HG03175 (cell line): ENCODE data around the gene UBE2I.

Experiments used
- ATAC-seq: cut with Tn5 transposase; IDR thresholded peaks from one replicate; pipeline ENCODE4 v1.9.1; 2021; ENCODE audit warnings: mild to moderate bottlenecking, moderate library complexity; ENCODE audit not compliant: unreplicated experiment

Gene UBE2I

DNA sequence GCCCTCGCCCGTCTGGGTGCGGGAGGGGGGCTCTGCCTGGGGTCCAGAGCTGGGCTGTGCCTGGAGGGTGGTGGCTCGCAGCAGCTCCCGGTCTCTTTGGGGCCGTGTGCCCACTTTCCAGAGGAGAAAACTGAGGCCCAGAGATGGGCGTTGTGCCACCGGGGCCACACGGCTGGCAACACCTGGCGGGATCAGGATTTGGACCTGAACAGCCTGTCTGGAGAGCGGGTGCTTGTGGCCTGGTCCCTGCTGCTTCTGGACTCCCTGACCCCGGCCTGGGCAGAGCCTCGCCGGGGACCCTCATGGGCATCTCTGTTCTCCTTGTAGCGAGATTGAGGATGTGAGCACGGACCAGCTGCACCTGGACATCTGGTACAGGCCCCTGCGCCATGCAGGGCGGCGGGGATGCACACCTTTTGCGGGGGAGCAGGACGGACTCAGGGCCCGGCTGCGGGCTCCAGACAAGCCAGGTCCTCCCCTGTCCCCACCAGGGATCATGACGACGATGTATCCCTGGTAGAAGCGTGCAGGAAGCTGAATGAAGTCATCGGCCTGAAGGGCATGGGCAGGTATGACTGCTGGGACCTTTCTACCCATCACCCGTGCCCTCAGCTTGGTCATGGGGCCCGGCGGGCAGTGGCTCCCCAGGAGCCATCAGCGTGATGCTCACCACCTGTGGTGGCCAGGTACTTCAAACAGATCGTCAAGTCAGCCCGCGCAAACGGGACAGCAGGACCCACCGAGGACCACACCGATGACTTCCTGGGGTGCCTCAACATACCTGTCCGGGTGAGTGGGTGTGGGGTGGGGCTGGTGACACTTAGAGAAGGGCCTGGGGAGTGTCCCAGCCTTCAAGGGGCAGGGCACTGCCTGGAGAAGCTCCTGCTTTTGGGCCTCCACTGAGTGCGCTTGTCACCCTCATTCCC, 32.3 kb downstream of the UBE2I start:
- no peak for ATAC-seq

DNA sequence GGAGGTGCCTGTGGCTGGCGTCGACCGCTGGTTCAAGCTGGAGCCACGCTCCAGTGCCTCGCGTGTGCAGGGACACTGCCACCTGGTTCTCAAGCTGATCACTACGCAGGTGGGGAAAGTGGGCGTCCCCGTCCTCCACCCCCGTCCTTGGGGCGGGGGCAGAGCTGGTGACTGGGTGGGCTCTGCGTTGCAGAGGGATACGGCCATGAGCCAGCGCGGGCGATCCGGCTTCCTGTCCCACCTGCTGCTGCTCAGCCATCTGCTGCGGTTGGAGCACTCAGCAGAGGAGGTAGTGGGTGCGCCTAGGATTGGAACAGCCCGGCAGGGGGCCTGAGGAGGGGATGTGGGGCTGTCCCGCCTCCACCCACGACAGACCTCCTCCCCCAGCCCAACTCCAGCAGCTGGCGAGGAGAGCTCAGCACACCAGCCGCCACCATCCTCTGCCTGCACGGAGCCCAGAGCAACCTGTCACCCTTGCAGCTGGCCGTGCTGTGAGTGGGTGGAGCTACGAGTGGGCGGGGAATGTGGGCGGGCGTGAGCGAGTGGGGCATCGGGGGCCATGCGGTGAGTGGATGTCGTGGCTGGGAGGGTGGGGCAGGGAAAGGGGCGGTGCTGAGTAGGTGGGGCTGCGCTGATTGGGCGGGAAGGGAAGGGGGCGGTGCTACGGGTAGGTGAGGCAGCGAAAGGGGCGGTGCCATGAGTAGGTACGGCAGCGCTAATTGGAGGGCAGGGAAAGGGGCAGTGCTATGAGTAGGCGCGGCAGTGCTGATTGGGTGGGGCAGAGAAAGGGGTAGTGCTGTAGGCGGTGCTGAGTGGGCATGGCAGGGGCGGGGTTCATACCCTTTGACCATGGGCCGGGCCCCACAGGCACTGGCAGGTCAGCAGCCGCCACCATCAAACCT, 33.3 kb downstream of the UBE2I start:
- ATAC-seq: peak; percentile 82

DNA sequence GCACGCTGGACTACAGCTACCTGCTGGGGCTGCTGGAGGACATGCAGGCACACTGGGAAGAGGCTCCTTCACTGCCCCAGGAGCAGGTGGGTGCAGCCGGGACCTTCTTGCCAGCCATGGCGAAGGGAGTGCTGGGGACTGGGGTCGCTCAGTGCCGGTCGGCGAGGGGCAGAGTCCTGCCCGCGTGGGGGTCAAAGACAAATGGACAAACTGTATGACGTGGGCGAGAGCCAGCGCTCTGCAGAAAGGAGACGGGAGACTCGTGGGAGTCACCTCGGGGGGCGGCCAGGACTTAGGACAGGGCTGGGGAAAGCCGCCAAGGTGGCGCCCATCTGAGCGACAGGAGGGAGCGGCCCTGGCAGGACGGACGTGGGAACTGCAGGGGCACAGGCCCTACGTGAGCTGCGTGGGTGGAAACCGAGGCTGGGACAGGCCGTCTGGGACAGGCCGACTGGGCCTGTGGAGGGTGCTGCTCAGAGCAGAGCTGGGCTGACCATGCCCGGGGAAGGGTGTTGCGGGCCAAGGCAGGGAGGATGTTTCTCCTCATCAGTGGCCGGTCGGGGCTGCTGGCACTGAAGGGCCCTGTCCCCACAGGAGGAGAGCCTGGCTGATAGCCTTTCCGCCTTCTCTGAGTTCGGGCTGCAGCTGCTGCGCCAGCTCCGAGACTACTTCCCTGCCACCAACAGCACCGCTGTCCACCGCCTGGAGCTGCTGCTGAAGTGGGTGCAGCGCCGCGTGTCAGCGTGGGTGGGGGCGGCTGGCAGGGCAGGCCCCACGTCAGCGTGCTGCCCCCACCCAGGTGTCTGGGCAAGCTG, 34.2 kb downstream of the UBE2I start:
- no peak for ATAC-seq

DNA sequence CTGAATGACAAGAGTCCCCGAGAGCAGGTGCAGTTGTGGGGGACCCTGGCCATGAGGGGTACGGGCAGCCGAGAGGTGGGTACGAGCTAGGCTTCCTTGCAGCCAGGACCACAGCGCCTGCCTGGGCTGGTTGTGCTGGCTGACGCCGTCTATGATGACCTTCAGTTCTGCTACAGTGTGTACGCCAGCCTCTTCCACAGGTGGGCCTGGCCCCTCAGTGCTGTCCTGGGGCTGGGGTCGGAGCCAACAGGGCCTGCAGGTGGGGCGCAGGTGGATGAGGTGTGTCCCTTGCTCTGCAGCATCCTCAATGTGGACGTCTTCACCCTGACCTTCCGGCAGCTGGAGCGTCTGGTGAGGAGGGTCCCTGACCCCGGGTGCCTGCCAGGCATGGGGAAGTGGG, 35.1 kb downstream of the UBE2I start:
- no peak for ATAC-seq

DNA sequence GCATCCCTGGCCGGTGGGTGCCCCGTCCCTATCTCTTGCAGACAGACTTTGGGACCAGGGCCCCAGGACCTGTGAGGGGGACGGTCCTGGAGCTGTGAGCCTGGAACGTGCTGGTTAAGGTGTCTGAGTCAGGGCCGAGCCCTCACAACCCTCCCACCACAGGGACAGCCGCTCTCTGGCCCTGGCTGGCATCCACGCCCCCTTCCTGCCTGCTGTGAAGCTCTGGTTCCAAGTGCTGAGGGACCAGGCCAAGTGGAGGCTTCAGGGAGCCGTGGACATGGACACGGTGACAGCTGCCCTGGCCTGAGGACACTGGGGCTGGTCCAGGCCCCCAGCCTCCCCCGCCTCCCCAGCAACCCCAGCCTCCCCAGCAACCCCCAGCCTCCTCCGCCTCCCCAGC, 35.7 kb downstream of the UBE2I start:
- ATAC-seq: no peak

DNA sequence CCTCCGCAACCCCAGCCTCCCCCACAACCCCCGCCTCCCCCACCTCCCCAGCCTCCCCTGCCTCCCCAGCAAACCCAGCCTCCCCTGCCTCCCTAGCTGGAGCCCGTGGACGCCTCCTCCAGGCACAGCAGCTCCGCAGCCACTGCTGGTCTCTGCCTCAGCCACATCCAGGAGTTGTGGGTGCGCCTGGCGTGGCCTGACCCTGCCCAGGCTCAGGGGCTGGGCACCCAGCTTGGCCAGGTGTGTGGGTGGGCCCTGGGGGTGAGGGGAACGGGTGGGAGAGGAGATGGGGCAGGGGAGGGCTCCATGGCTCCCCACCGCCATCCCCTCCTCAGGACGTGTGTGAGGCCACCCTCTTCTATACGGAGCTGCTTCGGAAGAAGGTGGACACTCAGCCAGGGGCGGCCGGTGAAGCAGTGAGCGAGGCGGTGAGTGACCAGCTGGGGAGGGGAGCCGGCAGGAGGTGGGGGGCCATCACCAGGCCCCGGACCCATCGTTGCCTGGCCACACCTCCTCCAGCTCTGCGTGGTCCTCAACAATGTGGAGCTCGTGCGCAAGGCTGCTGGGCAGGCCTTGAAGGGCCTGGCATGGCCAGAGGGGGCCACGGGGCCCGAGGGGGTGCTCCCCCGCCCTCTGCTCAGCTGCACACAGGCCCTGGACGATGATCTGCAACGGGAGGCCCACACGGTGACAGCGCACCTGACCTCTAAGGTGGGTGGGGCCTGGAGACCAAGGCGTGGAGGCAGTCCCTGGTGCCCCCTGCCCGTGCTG, 36.4 kb downstream of the UBE2I start:
- no peak for ATAC-seq

DNA sequence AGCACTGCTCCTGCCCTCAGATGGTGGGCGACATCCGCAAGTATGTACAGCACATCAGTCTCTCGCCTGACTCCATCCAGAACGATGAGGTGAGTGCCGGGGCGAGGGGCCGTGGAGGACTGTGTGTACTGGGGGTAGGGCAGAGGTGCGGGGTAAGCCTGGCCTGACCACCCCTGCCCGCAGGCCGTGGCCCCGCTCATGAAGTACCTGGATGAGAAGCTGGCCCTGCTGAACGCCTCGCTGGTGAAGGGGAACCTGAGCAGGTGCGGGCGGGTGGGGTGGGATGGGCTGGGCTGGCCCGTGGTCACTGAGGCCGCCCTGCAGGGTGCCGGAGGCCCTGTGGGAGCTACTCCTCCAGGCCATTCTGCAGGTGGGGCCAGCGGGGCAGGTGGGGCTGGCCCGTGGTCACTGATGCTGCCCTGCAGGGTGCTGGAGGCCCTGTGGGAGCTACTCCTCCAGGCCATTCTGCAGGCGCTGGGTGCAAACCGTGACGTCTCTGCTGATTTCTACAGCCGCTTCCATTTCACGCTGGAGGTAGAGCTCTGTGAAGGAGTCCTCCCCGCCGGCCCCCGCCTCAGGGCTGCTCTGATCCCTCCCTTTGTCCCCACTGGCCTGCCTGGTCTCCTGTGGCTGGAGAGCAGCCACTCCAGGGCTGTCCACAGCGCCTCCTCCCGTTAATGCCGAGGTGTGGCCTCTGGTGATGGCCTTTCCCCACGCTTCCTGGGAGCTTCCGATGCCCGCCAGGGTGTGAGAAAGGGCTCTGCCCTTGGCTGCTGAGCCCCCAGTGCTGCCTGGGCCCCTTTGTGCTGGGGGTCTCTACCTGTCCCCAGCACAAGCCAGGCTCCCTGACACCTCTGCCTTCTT, 37.2 kb downstream of the UBE2I start:
- no peak for ATAC-seq

DNA sequence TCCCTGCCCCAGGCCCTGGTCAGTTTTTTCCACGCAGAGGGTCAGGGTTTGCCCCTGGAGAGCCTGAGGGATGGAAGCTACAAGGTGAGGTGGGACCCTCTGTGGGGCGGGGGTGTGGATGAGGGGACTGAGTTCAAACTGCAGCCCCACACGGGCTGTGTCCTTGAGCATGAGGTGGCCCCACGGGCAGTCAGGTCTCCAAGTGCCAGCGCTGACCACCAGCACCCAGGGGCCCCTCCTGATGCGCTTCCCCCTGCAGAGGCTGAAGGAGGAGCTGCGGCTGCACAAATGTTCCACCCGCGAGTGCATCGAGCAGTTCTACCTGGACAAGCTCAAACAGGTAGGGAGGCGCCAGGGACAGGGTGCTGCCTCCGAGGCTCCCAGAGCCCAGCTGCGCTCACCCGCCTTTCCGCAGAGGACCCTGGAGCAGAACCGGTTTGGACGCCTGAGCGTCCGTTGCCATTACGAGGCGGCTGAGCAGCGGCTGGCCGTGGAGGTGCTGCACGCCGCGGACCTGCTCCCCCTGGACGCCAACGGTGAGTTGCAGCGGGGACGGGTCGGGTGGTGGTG, 37.9 kb downstream of the UBE2I start:
- no peak for ATAC-seq

DNA sequence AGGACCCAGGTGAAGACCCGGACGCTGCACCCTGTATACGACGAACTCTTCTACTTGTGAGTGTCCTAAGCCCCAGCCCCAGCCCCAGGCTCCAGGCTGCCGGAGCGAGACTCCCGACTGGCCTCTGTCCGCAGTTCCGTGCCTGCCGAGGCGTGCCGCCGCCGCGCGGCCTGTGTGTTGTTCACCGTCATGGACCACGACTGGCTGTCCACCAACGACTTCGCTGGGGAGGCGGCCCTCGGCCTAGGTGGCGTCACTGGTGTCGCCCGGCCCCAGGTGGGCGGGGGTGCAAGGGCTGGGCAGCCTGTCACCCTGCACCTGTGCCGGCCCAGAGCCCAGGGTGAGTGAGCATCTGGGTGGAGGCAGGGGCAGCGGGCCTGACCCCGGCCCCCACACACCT, 38.5 kb downstream of the UBE2I start:
- ATAC-seq: no peak

DNA sequence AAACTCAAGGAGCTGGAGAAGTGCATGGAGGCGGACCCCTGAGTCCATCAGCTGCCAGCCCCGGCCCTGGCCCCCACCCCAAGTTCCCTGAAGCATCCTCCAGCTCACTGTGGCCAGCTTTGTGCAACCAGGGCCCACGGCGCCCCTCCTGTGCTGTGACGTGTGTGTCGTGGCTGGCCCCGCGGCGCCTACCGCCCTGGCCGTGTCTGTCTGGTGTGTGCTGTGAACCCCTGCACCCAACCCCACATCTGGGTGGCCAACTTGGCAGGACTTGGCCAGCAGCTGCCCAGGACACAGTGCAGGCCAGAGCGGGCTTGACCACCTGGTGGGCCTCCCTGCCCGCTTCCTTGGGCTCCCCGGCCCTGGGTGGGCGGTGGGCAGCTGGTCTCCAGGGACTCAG, 39.0 kb downstream of the UBE2I start:
- ATAC-seq: no peak

DNA sequence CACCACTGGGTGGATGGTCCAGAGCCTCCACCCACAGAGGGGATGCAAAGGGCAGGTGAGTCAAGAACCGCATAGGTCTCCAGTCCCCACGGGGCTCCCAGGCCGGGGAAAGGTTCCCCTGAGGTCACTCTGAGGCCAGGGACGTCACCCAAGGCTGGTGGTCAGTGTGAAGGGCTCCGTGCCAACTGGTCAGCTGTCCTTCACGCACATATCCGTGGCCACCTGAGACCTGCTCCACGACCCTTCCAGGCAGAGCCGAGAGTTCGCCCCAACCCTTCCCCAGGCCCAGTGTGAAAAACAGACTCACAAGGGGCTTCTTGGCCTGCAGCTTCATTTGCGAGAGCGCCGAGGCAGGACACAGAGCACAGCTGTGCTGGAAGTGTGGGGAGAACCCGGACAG, 39.5 kb downstream of the UBE2I start:
- no peak for ATAC-seq

DNA sequence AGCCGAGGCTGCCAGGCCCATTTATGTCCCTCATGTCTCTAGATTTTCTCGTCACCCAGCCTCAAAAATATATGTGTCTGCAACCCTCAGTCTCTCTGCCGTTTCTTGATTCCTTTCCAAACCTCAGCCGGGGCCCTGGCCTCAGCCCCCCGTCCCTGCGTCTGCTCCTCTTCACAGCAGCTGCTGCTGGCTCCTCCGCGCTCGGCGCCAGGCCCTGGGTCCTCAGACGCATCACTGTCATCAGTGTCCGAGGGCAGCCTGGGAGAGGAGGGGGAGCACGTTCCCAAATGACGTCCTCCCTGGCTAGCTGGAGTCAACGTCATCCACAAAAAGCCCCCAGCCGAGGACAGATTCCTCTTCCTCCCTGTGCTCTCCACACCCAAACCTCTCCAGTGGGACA, 39.9 kb downstream of the UBE2I start:
- ATAC-seq: no peak

DNA sequence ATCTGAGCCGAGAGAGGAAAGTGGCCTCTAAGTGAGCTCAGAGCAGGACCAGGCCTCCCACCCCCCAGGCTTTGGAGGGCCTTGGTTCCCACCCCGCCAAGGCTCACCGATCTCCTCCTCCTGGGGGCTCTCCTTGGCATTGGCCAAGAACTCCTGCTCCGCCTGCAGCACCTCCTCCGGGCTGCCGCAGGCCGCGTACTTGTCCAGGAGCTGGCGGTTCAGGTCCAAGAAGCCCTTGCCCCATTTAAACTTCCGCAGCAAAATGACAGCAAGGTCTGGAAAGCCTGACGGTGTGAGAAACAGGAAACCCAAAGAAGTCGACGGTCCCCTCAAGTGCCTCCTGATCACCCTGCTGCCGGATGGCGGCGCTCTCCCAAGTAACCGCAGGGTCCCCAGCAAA, 40.5 kb downstream of the UBE2I start:
- no peak for ATAC-seq

DNA sequence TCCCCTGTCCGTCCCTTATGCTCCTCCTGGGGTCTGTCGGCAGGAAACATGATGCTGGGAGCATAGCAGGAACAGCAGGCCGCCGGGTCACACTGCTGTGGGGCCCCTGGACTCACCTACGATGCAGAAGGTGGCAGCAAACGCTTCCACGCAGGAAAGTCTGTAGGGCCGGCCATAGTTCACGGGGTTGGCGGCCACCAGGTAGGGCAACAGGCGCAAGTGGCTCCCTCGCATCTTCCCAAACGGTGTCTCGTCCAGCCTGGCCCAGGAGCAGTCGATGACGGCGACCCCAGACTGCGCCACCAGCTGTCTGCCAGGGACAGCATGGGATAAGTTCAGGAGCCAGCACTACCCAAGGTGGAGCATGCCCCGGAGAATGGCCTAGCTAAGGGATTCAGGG, 41.3 kb downstream of the UBE2I start:
- ATAC-seq: no peak

DNA sequence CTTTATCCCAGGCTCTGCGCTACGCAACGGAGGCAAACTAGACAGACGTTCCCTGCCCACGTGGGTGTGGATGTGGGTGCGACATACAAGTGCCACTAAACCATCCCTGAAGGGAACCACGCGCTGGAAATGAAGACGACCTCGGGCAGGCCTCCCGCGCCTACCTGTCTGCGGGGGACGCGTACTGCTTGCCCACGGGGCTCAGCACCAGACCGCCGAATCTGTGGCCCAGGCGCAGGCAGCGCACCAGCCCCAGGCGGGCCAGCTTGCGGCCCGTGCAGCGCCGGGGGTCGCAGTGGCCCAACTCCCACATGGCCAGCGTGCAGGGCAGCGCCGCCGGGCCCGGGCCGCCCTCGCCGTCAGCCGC, 41.8 kb downstream of the UBE2I start:
- peak; percentile 6 for ATAC-seq

DNA sequence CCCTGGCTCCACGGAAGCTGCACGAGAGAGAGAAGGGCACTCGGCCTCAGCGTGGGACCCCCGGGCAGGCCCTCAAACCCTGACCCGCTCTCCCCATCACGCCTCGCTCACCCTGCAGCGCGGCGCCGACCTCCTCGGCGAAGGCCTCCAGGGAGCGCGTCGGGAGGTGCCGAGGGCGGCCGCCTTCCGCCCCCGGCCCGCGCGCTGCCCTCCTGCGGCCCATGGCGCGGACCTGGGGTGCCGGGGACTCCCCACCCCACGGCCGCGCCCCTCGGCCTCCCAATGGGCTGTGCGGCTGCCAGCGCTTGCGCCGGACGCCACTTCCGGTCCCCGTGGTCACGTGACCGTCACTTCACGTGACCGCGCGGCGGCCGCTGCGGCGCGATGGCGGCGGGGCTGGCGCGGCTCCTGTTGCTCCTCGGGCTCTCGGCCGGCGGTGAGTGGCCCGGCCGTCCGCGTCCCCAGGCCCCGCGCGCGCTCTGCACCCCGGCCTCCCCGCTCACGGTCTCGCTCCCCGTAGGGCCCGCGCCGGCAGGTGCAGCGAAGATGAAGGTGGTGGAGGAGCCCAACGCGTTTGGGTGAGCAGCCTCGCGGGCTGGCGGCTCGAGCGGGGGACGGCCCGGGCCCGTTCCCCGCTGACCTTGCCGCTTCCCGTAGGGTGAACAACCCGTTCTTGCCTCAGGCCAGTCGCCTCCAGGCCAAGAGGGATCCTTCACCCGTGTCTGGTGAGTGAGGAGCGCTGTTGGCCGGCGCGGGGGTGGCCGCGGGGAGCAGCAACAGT, 42.3 kb downstream of the UBE2I start, which contains the start of the genes GNPTG and TSR3:
TSS of gene GNPTG (plus strand) at position 350 of the 781 bp plus-strand sequence. CDS start at position 385, 35 bp downstream.
TSS of gene TSR3 (minus strand) at position 297 of the 781 bp plus-strand sequence. CDS start at position 223, 74 bp downstream.
- peak; percentile 75 for ATAC-seq

DNA sequence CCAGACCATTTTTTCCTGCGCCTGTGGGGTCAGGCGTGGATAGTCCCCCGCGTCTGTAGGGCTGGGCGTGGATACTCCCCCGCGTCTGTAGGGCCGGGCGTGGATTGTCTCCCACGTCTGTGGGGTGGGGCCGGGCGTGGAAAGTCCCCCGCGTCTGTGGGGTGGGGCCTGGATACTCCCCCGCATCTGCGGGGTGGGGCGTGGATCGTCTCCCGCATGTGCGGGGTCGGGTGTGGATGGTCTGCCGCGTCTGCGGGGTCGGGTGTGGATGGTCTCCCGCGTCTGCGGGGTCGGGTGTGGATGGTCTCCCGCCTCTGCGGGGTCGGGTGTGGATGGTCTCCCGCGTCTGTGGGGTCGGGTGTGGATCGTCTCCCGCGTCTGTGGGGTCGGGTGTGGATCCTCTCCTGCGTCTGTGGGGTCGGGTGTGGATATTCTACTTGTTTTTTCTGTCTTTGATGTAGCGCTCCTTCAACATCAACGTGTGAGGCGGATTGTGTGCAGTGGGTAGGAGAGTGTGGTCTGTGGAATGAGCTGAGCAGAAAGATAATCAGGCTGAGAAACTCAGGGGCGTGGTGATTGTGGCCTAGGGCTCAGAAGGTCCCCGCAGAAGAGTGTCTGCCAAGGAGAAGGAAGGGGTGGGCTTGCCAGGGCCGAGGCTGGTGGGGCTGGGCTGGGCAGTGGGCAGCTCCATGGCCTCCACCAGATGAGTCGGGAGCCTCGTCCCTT, 45.5 kb downstream of the UBE2I start:
- ATAC-seq: no peak
